Measurements from ENCODE around the gene KCTD7. TPM values are rescaled to one million over a fixed set of nuclear protein-coding genes. Genes with fewer than 3 reads are reported as not detected.

KCTD7 gene
- total and polyA plus RNA-seq, 2 of the 13 experiments (the other 11 are each of a cell fraction or from before 2014, with no cell fraction given) = 7.3 to 13.5 TPM

DNA sequence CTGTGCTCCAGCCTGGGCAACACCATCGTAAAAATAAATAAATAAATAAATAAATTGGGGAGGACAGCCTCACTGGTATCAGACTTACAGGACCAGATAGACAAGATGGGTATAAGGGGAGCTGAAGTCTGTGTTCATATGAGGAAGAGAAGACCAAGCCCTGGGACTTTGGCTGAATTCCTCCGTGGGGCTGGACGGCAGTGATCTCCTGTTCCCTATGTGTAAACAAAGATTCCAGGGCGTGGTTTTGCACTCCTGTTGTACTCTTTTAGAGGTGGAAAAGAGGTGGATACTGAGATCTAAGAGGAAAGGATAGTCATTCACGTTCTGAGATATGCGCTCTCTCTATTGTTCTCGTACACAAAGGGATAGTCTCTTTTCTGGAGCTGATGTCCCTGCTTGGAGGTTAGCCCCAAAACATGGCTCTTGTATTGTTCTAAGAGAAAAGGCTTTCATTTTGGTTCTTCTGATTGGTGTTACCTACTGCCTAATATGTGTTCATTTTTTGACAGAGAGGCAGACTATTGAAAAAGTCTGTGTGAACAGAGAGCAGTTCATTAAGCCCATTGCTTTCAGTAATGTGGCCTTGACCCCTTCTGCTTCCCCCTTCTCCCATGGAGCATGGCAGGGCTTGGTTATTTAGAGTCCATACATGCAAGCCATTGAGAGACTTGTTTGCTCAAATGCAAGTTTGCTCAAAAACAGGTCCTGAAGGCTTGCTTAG, 12.3 kb downstream of the KCTD7 start (continued):
- TF ChIP-seq PPARG (CRISPR knock-in tag; conservative IDR thresholded peaks at IDR 0.05) (0 out of 2 replicates have a peak, but pooled peaks have one; percentile 12), ZNF7 (CRISPR knock-in tag; IDR thresholded peaks at IDR 0.05) (peak; percentile 71), NR2F2 (IDR thresholded peaks at IDR 0.05; ENCODE audit: borderline replicate concordance, low read depth) (0 out of 2 replicates have a peak, but pooled peaks have one; percentile 43), GATAD1 (CRISPR knock-in tag; IDR thresholded peaks at IDR 0.05) (no peak), ZNF260 (CRISPR knock-in tag; IDR thresholded peaks at IDR 0.05; ENCODE audit: borderline replicate concordance, low read depth) (no peak), ZMYM3 (CRISPR knock-in tag; IDR thresholded peaks at IDR 0.05) (peak; percentile 59; the same call in 1 of the 2 replicates), HNF4A (CRISPR knock-in tag; IDR thresholded peaks at IDR 0.05) (peak; percentile 48), FOXK2 (IDR thresholded peaks at IDR 0.05) (0 out of 2 replicates have a peak, but pooled peaks have one; percentile 12), RXRB (CRISPR knock-in tag; IDR thresholded peaks at IDR 0.05; ENCODE audit: borderline replicate concordance) (peak; percentile 53; the same call in 1 of the 2 replicates), RFXANK (CRISPR knock-in tag; IDR thresholded peaks at IDR 0.05) (no peak), IRX3 (CRISPR knock-in tag; IDR thresholded peaks at IDR 0.05; ENCODE audit: borderline replicate concordance, low read depth) (no peak), TAF15 (IDR thresholded peaks at IDR 0.05; ENCODE audit: low read depth, low read length, poor library complexity, severe bottlenecking) (no peak), KLF9 (CRISPR knock-in tag; IDR thresholded peaks at IDR 0.05; ENCODE audit: low read depth) (0 out of 2 replicates have a peak, but pooled peaks have one; percentile 29), SYNCRIP (IDR thresholded peaks at IDR 0.05; ENCODE audit: insufficient read depth, low read depth, low read length) (no peak), RCOR2 (CRISPR knock-in tag; IDR thresholded peaks at IDR 0.05) (no peak), ZNF160 (CRISPR knock-in tag; IDR thresholded peaks at IDR 0.05) (no peak), SATB2 (CRISPR knock-in tag; IDR thresholded peaks at IDR 0.05) (no peak)
- TF ChIP-seq, protein P1, sequence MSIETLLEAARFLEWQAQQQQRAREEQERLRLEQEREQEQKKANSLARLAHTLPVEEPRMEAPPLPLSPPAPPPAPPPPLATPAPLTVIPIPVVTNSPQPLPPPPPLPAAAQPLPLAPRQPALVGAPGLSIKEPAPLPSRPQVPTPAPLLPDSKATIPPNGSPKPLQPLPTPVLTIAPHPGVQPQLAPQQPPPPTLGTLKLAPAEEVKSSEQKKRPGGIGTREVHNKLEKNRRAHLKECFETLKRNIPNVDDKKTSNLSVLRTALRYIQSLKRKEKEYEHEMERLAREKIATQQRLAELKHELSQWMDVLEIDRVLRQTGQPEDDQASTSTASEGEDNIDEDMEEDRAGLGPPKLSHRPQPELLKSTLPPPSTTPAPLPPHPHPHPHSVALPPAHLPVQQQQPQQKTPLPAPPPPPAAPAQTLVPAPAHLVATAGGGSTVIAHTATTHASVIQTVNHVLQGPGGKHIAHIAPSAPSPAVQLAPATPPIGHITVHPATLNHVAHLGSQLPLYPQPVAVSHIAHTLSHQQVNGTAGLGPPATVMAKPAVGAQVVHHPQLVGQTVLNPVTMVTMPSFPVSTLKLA (IDR thresholded peaks at IDR 0.05) = no peak
- TF ChIP-seq, protein P2, sequence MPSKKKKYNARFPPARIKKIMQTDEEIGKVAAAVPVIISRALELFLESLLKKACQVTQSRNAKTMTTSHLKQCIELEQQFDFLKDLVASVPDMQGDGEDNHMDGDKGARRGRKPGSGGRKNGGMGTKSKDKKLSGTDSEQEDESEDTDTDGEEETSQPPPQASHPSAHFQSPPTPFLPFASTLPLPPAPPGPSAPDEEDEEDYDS (CRISPR knock-in tag; IDR thresholded peaks at IDR 0.05) = 0 out of 2 replicates have a peak, but pooled peaks have one; percentile 20
- TF ChIP-seq, protein P3, sequence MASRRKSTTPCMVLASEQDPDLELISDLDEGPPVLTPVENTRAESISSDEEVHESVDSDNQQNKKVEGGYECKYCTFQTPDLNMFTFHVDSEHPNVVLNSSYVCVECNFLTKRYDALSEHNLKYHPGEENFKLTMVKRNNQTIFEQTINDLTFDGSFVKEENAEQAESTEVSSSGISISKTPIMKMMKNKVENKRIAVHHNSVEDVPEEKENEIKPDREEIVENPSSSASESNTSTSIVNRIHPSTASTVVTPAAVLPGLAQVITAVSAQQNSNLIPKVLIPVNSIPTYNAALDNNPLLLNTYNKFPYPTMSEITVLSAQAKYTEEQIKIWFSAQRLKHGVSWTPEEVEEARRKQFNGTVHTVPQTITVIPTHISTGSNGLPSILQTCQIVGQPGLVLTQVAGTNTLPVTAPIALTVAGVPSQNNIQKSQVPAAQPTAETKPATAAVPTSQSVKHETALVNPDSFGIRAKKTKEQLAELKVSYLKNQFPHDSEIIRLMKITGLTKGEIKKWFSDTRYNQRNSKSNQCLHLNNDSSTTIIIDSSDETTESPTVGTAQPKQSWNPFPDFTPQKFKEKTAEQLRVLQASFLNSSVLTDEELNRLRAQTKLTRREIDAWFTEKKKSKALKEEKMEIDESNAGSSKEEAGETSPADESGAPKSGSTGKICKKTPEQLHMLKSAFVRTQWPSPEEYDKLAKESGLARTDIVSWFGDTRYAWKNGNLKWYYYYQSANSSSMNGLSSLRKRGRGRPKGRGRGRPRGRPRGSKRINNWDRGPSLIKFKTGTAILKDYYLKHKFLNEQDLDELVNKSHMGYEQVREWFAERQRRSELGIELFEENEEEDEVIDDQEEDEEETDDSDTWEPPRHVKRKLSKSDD (CRISPR knock-in tag; IDR thresholded peaks at IDR 0.05; ENCODE audit: low read depth) = no peak

Data from HepG2 (cell line).